HuH-7.5 (cell line): ENCODE results near the gene DOCK9.

Experiments
- DNase-seq: peaks from one replicate; pipeline ENCODE4 v3.0.0; 2011; ENCODE audit warnings: low spot score

Gene DOCK9

GRCh38 chr13:98795220-98795619 is 182.6 kb downstream of the DOCK9 start:
- DNase-seq: no peak

GRCh38 chr13:98794498-98794897 is 183.4 kb downstream of the DOCK9 start:
- no peak for DNase-seq

GRCh38 chr13:98792785-98793495 is 184.9 kb downstream of the DOCK9 start:
- no peak for DNase-seq

GRCh38 chr13:98792321-98792720 is 185.5 kb downstream of the DOCK9 start:
- DNase-seq: no peak

GRCh38 chr13:98791611-98792010 is 186.3 kb downstream of the DOCK9 start:
- no peak for DNase-seq

- DNase-seq: no peak
Observed at GRCh38 chr13:98787996-98788395, 189.9 kb downstream of the DOCK9 start.

- DNase-seq: no peak
Observed at GRCh38 chr13:98787173-98787572, 190.7 kb downstream of the DOCK9 start.

- no peak for DNase-seq
Observed at GRCh38 chr13:98786023-98786422, 191.8 kb downstream of the DOCK9 start.

- no peak for DNase-seq
Observed at GRCh38 chr13:98785405-98785804, 192.5 kb downstream of the DOCK9 start.

GRCh38 chr13:98784666-98785065 is 193.2 kb downstream of the DOCK9 start:
- DNase-seq: no peak

GRCh38 chr13:98783856-98784478 is 193.9 kb downstream of the DOCK9 start:
- no peak for DNase-seq

- no peak for DNase-seq
Observed at GRCh38 chr13:98782654-98783053, 195.2 kb downstream of the DOCK9 start.

- DNase-seq: no peak
Observed at GRCh38 chr13:98781905-98782304, 196.0 kb downstream of the DOCK9 start.

GRCh38 chr13:98781470-98781869 is 196.4 kb downstream of the DOCK9 start:
- DNase-seq: no peak

- DNase-seq: no peak
Observed at GRCh38 chr13:98781045-98781444, 196.8 kb downstream of the DOCK9 start.

- DNase-seq: no peak
Observed at GRCh38 chr13:98780451-98780850, 197.4 kb downstream of the DOCK9 start.

- no peak for DNase-seq
Observed at GRCh38 chr13:98779695-98780094, 198.2 kb downstream of the DOCK9 start.

GRCh38 chr13:98778749-98779148 is 199.1 kb downstream of the DOCK9 start:
- DNase-seq: no peak

- DNase-seq: no peak
Observed at GRCh38 chr13:98776644-98777043, 201.2 kb downstream of the DOCK9 start.

- peak; percentile 36 for DNase-seq
Observed at GRCh38 chr13:98775844-98776598, 201.8 kb downstream of the DOCK9 start.

- DNase-seq: no peak
Observed at GRCh38 chr13:98775386-98775785, 202.5 kb downstream of the DOCK9 start.

GRCh38 chr13:98774776-98775175 is 203.1 kb downstream of the DOCK9 start:
- no peak for DNase-seq

- no peak for DNase-seq
Observed at GRCh38 chr13:98773921-98774320, 203.9 kb downstream of the DOCK9 start.
